WERI-Rb-1 (cell line): Measurements from ENCODE around the gene IFIT1.
"Not testable (repeated sequence)": the region's sequence is repeated elsewhere in the genome, so short reads cannot be mapped to it uniquely, and the experiment has no call there.

Experiments used
- DNase-seq: peaks from one replicate; pipeline ENCODE4 v3.0.0-alpha.2; 2020
- H3K27ac ChIP-seq: fragments of 250-450 bp; sonication (Bioruptor Pico); 2 replicates; pipeline ENCODE4 v1.5.1; 2020; ENCODE audit warnings: mild to moderate bottlenecking, moderate library complexity
- H3K27me3 ChIP-seq: fragments of 250-450 bp; sonication (Bioruptor Pico); 2 replicates; pipeline ENCODE4 v1.5.1; 2021; ENCODE audit warnings: mild to moderate bottlenecking, low read depth, moderate library complexity; ENCODE audit not compliant: insufficient read depth, severe bottlenecking
- H3K36me3 ChIP-seq: fragments of 250-450 bp; sonication (Bioruptor Pico); 2 replicates; pipeline ENCODE4 v1.5.1; 2020; ENCODE audit warnings: mild to moderate bottlenecking, moderate library complexity
- H3K4me3 ChIP-seq: 2 replicates; pipeline ENCODE4 v1.5.1; 2011; ENCODE audit warnings: low read depth, mild to moderate bottlenecking, control low read depth, low read length
- H3K9me3 ChIP-seq: fragments of 250-450 bp; sonication (Bioruptor Pico); 2 replicates; pipeline ENCODE4 v1.5.1; 2021; ENCODE audit warnings: mild to moderate bottlenecking, moderate library complexity; ENCODE audit not compliant: severe bottlenecking
- CTCF ChIP-seq: IDR thresholded peaks from 2 replicates; pipeline ENCODE4 v1.5.1; 2011; ENCODE audit warnings: low read depth, mild to moderate bottlenecking, control low read depth, inconsistent platforms, low read length

The IFIT1 gene

GRCh38 chr10:89398003-89398749 lies 5.8 kb downstream of the IFIT1 start:
- DNase-seq, result no peak

GRCh38 chr10:89399956-89400355 lies 7.5 kb downstream of the IFIT1 start:
- Histone ChIP-seq H3K27ac (no peak overlapping the region), H3K36me3 (no peaks in the 10 kb centered on the region), H3K9me3 (no peaks in the 10 kb centered on the region), H3K4me3 (no peak overlapping the region), H3K27me3 (no peaks in the 10 kb centered on the region)
- no peak for TF ChIP-seq CTCF
- DNase-seq, result no peak

More at GRCh38 chr10:89398003-89398749, 5.8 kb downstream of the IFIT1 start:
- H3K4me3 ChIP-seq, result no peak overlapping the region
- H3K27me3 ChIP-seq, result no peaks in the 10 kb centered on the region
- H3K27ac ChIP-seq, result no peak overlapping the region
- H3K9me3 ChIP-seq, result no peaks in the 10 kb centered on the region
- no peaks in the 10 kb centered on the region for H3K36me3 ChIP-seq
- no peak for TF ChIP-seq CTCF

- Histone ChIP-seq H3K27me3 (no peaks in the 10 kb centered on the region), H3K9me3 (no peaks in the 10 kb centered on the region), H3K27ac (no peak overlapping the region), H3K36me3 (no peaks in the 10 kb centered on the region), H3K4me3 (no peak overlapping the region)
- no peak for TF ChIP-seq CTCF
- no peak for DNase-seq
Observed at GRCh38 chr10:89403043-89403442, 10.6 kb downstream of the IFIT1 start.

- no peak for TF ChIP-seq CTCF
- DNase-seq, result no peak
- Histone ChIP-seq H3K9me3 (no peaks in the 10 kb centered on the region), H3K36me3 (no peaks in the 10 kb centered on the region), H3K27ac (no peak overlapping the region), H3K27me3 (no peaks in the 10 kb centered on the region), H3K4me3 (no peak overlapping the region)
Observed at GRCh38 chr10:89404104-89405047, 12.0 kb downstream of the IFIT1 start.

- not testable (repeated sequence) for H3K9me3 ChIP-seq, H3K4me3 ChIP-seq, H3K27me3 ChIP-seq, H3K36me3 ChIP-seq, H3K27ac ChIP-seq, DNase-seq
Observed at GRCh38 chr10:89406178-89406577, 13.8 kb downstream of the IFIT1 start.

- not testable (repeated sequence) for H3K27ac ChIP-seq, H3K36me3 ChIP-seq, H3K4me3 ChIP-seq, H3K27me3 ChIP-seq, H3K9me3 ChIP-seq, DNase-seq
Observed at GRCh38 chr10:89407792-89408191, 15.4 kb downstream of the IFIT1 start.

GRCh38 chr10:89409282-89409681 lies 16.9 kb downstream of the IFIT1 start:
- not testable (repeated sequence) for H3K36me3 ChIP-seq, H3K27ac ChIP-seq, H3K9me3 ChIP-seq, H3K4me3 ChIP-seq, DNase-seq, H3K27me3 ChIP-seq

GRCh38 chr10:89410551-89410950 lies 18.1 kb downstream of the IFIT1 start:
- H3K9me3 ChIP-seq, DNase-seq, H3K27me3 ChIP-seq, H3K27ac ChIP-seq, H3K36me3 ChIP-seq, H3K4me3 ChIP-seq: not testable (repeated sequence)

- H3K27ac ChIP-seq, DNase-seq, H3K27me3 ChIP-seq, H3K36me3 ChIP-seq, H3K4me3 ChIP-seq, H3K9me3 ChIP-seq: not testable (repeated sequence)
Observed at GRCh38 chr10:89411135-89411534, 18.7 kb downstream of the IFIT1 start.

- H3K4me3 ChIP-seq, H3K27ac ChIP-seq, DNase-seq: not testable (repeated sequence)
Observed at GRCh38 chr10:89412276-89412675, 19.9 kb downstream of the IFIT1 start.

More at GRCh38 chr10:89412276-89412675, 19.9 kb downstream of the IFIT1 start:
- not testable (repeated sequence) for H3K27me3 ChIP-seq, H3K9me3 ChIP-seq, H3K36me3 ChIP-seq
